ENCODE data around the gene RETREG3. TPM values are rescaled to one million over a fixed set of nuclear protein-coding genes. Genes with fewer than 3 reads are reported as not detected.

The RETREG3 gene
- polyA plus RNA-seq, 2 of the 4 experiments (the other 2 are of a cell fraction), result 24.2 to 28.3 TPM

DNA sequence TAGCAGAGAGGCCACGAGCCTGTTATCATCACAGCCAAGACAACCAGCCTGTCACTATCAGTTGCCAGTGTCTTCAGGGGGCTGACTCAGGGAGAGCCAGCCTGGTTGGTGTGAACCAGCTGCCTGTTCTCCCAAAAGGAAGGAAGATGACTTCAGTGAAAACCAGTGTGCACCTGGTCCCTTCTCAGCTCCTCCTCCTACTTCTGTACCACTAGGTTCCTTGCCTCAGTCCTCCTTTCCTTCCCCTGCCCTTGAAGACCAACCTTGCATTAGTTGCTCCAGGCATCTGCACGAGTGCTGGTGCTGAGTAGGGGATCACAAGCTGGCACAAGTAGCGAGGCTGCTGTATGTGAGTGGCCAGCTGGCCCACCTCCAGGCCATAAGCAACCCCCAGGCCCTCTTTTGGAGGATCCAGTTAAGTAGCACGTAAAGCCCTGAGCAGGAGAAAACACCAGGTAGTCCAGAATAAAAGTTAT, 8.8 kb upstream of the RETREG3 start:
- ChIA-PET POLR2A (interaction anchor here (0.8 to 1.5 kb wide), 7 partner anchors 9 to 206 kb away, joined by 3 to 21 read pairs (median 4); partner anchors contain the start of genes BECN1, RETREG3, TUBG1 and TUBG2), CTCF (interaction anchor here (0.6 to 7.7 kb wide), 29 partner anchors 9 to 396 kb away, joined by 3 to 75 read pairs (median 6); partner anchors contain the start of genes CCR10, PLEKHH3, PSMC3IP and RAMP2)
- peaks cover 13% of the 10 kb centered on the region for H3K4me1 ChIP-seq
- no peak overlapping the region for H3K4me3 ChIP-seq
- no peaks in the 10 kb centered on the region for H3K9me3 ChIP-seq
- DNase-seq (ENCODE audit: low read depth in 1 of 2, low spot score in 1 of 2) (no peak), FAIRE-seq (no peak), ATAC-seq (peak; percentile 19 to 28; a peak in 5 of 6 replicates)
- TF ChIP-seq HOXB5 (CRISPR knock-in tag; IDR thresholded peaks at IDR 0.05) (no peak), FOSB (CRISPR knock-in tag; IDR thresholded peaks at IDR 0.05) (no peak), RAD21 (conservative IDR thresholded peaks at IDR 0.05 in 1 of 2, IDR thresholded peaks at IDR 0.05 in 1 of 2) (no peak), TP53 (CRISPR knock-in tag; IDR thresholded peaks at IDR 0.05) (no peak), NPAS2 (CRISPR knock-in tag; IDR thresholded peaks at IDR 0.05; ENCODE audit: borderline replicate concordance) (no peak)
- TF ChIP-seq, protein P1, sequence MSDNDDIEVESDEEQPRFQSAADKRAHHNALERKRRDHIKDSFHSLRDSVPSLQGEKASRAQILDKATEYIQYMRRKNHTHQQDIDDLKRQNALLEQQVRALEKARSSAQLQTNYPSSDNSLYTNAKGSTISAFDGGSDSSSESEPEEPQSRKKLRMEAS (IDR thresholded peaks at IDR 0.05), result no peak
- 57% methylated on average over 4 of the region's 4 CpGs for WGBS (ENCODE audit: missing lambda C conversion rate)
- no peak overlapping the region for H3K4me2 ChIP-seq
- H3K27ac ChIP-seq, result no peak overlapping the region

DNA sequence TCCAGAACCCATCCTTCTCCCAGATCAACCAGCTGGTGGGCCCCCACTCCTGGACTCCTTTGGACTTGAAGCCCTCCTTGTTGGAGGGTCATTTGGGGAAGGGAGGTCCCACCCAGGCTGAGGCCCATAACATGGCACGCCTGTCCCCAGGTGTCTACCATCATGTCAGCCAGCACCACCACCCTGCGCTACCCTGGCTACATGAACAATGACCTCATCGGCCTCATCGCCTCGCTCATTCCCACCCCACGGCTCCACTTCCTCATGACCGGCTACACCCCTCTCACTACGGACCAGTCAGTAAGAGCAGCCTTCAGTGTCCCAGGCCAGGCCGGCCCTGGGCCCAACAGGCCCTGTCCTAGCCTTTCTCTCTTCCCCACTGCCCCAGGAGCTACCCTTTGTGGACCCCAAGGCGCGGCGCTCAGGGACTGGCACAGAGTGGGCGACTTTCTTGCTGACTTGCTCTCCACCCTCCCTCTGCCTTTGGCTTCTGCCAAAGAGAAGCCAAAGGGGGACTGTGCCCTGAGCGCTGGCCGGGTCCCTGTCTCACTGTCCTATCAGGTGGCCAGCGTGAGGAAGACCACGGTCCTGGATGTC, 4.6 kb upstream of the RETREG3 start:
- DNase-seq (ENCODE audit: low read depth in 1 of 2, low spot score in 1 of 2) (no peak), ATAC-seq (no peak), FAIRE-seq (no peak)
- CTCF ChIA-PET, result interaction anchor here (0.5 to 7.7 kb wide), 6 partner anchors 10 to 311 kb away, joined by 3 to 75 read pairs (median 5); partner anchors contain the start of genes CCR10 and PLEKHH3
- Histone ChIP-seq H3K4me2 (no peak overlapping the region), H3K4me1 (peaks cover 16% of the 10 kb centered on the region), H3K27ac (no peak overlapping the region), H3K9me3 (no peaks in the 10 kb centered on the region), H3K4me3 (no peak overlapping the region)
- 93% methylated on average over 17 of the region's 17 CpGs for WGBS (ENCODE audit: missing lambda C conversion rate)
- TF ChIP-seq, protein P2, sequence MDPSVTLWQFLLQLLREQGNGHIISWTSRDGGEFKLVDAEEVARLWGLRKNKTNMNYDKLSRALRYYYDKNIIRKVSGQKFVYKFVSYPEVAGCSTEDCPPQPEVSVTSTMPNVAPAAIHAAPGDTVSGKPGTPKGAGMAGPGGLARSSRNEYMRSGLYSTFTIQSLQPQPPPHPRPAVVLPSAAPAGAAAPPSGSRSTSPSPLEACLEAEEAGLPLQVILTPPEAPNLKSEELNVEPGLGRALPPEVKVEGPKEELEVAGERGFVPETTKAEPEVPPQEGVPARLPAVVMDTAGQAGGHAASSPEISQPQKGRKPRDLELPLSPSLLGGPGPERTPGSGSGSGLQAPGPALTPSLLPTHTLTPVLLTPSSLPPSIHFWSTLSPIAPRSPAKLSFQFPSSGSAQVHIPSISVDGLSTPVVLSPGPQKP (IDR thresholded peaks at IDR 0.05; ENCODE audit: low read depth, low read length), result no peak
- no peak for TF ChIP-seq EP300 (IDR thresholded peaks at IDR 0.05)
- no peak for TF ChIP-seq FOXS1 (CRISPR knock-in tag; IDR thresholded peaks at IDR 0.05)
- no peak for TF ChIP-seq ZSCAN20 (CRISPR knock-in tag; IDR thresholded peaks at IDR 0.05)
- TF ChIP-seq RNF2 (IDR thresholded peaks at IDR 0.05; ENCODE audit: borderline replicate concordance, low read depth), result no peak
- POLR2A ChIA-PET, result no interaction called here

DNA sequence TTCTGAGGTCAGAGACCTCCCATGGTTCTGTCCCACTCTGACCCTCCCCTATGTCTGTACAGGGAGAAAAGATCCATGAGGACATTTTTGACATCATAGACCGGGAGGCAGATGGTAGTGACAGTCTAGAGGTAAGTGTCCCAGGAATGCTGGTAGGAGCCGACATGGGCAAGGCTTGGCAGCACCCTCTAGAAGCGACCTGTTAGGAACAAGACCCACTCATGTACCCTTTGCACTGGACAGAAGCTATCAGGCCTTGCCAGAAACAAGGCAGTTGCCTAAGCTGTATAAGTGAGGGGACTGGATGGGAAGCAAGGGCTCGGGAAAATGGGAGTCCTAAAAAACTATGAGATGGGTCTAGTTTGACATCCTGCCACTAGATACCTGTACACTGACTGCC, 2.8 kb upstream of the RETREG3 start:
- WGBS (ENCODE audit: missing lambda C conversion rate), result 94% methylated on average over 4 of the region's 4 CpGs
- FAIRE-seq (no peak), ATAC-seq (no peak), DNase-seq (ENCODE audit: low read depth in 1 of 2, low spot score in 1 of 2) (no peak)
- Histone ChIP-seq H3K27ac (no peak overlapping the region), H3K9me3 (no peaks in the 10 kb centered on the region), H3K4me1 (peaks cover 18% of the 10 kb centered on the region), H3K4me2 (no peak overlapping the region), H3K4me3 (no peak overlapping the region)
- TF ChIP-seq RAD21 (conservative IDR thresholded peaks at IDR 0.05 in 1 of 2, IDR thresholded peaks at IDR 0.05 in 1 of 2) (no peak), HOXB5 (CRISPR knock-in tag; IDR thresholded peaks at IDR 0.05) (no peak), FOSL2 (IDR thresholded peaks at IDR 0.05) (no peak), FOSL2 (CRISPR knock-in tag; IDR thresholded peaks at IDR 0.05) (no peak), POLR2A (IDR thresholded peaks at IDR 0.05; ENCODE audit: low read length) (no peak), RARB (CRISPR knock-in tag; IDR thresholded peaks at IDR 0.05) (no peak), ZNF302 (CRISPR knock-in tag; IDR thresholded peaks at IDR 0.05) (no peak), FOSB (CRISPR knock-in tag; IDR thresholded peaks at IDR 0.05) (no peak), PHF8 (IDR thresholded peaks at IDR 0.05; ENCODE audit: borderline replicate concordance, low read depth) (no peak), SREBF2 (IDR thresholded peaks at IDR 0.05) (no peak), HOXB13 (CRISPR knock-in tag; IDR thresholded peaks at IDR 0.05; ENCODE audit: low read depth) (no peak), RNF2 (IDR thresholded peaks at IDR 0.05; ENCODE audit: borderline replicate concordance, low read depth) (no peak), NPAS2 (CRISPR knock-in tag; IDR thresholded peaks at IDR 0.05; ENCODE audit: borderline replicate concordance) (no peak)
- TF ChIP-seq, protein P2 (IDR thresholded peaks at IDR 0.05; ENCODE audit: low read depth, low read length), result no peak
- TF ChIP-seq, protein P3, sequence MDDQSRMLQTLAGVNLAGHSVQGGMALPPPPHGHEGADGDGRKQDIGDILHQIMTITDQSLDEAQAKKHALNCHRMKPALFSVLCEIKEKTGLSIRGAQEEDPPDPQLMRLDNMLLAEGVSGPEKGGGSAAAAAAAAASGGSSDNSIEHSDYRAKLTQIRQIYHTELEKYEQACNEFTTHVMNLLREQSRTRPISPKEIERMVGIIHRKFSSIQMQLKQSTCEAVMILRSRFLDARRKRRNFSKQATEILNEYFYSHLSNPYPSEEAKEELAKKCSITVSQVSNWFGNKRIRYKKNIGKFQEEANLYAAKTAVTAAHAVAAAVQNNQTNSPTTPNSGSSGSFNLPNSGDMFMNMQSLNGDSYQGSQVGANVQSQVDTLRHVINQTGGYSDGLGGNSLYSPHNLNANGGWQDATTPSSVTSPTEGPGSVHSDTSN (IDR thresholded peaks at IDR 0.05), result no peak
- ChIA-PET POLR2A (no interaction called here), CTCF (interaction anchor here (0.6 to 6.5 kb wide), 7 partner anchors 12 to 68 kb away, joined by 3 to 43 read pairs (median 5); partner anchors contain the start of genes PLEKHH3 and PSMC3IP)
